DMS79 treated with DMSO at 0.1 percent for 48 hours (cell line): ENCODE results near the gene RFC3.
"Not testable (repeated sequence)": the region's sequence is repeated elsewhere in the genome, so short reads cannot be mapped to it uniquely, and the experiment has no call there.

ENCODE experiments used
- DNase-seq: peaks from one replicate; lab custom pipeline; 2025; lab: John Stamatoyannopoulos, UW

Gene RFC3, protein sequence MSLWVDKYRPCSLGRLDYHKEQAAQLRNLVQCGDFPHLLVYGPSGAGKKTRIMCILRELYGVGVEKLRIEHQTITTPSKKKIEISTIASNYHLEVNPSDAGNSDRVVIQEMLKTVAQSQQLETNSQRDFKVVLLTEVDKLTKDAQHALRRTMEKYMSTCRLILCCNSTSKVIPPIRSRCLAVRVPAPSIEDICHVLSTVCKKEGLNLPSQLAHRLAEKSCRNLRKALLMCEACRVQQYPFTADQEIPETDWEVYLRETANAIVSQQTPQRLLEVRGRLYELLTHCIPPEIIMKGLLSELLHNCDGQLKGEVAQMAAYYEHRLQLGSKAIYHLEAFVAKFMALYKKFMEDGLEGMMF

DNA sequence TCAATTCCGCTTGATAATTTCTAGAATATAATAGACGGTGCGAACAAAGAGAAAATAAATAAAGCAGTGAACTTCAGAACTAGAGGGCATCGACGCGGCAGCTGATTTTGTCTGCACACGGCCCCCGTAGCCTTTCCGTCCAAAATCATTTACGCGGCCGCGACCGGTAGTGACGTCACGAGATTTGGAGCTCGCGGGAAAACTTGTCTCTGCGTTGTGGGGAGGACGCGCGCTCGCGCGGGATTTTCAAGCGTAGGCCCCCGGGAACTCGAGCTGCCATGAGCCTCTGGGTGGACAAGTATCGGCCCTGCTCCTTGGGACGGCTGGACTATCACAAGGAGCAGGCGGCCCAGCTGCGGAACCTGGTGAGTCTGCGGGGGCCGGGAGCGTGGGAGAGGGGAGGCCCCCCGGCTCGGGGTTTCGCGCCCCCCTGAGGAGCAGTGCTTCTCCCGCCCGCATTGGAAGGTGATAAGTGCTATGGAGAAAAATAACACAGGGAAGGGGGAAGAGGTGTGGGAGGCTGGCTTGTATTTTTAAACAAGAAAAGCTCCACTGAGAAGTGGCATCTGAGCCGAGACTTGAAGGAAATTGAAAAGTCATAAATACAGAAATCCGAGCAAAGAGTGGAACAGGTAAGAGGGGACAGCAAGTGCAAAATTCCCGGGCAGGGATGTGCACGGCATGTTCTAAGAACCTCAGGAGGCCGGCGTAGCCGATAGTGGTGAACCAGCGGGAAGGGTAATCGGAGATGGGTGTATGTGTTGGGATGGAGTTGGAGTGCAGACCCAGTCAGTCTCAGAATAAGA, at the start of gene RFC3:
Gene RFC3, plus strand, starts transcription at position 249 of the 806 bp plus-strand sequence. Its CDS starts 30 bp downstream, at position 279.
- DNase-seq: peak; percentile 84

DNA sequence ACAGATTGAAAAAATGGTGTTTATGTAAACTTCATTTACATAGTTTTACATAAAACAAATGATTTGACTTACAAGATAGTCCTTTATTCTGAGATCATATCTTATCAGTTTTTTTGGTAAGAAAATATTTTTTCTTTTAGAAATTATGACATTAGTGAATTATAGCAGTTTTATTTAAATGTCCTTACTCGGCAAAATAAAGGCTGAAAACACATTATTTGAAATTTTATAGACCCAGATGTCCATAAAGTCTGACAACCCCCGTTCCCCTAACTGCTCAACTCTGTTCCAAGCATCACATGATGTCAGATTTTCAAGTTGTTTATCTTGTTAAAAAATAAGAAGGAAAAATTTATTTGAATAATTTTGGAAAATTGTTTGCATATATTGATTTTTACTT, 46.7 kb upstream of the RFC3 start:
- no peak for DNase-seq

GRCh38 chr13:33773790-33774462, 44.0 kb upstream of the RFC3 start:
- no peak for DNase-seq

GRCh38 chr13:33775339-33776108, 42.4 kb upstream of the RFC3 start:
- DNase-seq: peak; percentile 42

GRCh38 chr13:33776239-33776881, 41.6 kb upstream of the RFC3 start:
- no peak for DNase-seq

GRCh38 chr13:33782631-33783030, 35.3 kb upstream of the RFC3 start:
- no peak for DNase-seq

DNA sequence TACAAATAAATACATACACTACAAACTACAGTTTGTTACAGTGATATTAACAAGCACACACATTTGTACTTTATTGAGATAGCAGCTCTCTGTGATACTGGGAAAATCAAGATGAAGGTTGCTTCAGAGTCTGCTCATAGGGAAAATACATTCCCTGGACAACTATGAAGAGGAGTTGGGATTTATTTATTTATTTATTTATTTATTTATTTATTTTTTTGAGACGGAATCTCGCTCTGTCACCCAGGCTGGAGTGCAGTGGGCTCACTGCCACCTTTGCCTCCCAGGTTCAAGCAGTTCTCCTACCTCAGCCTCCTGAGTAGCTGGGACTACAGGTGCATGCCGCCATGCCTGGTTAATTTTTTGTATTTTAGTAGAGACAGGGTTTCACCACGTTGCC, 34.7 kb upstream of the RFC3 start:
- DNase-seq: not testable (repeated sequence)

GRCh38 chr13:33784738-33785137, 33.2 kb upstream of the RFC3 start:
- DNase-seq: no peak

DNA sequence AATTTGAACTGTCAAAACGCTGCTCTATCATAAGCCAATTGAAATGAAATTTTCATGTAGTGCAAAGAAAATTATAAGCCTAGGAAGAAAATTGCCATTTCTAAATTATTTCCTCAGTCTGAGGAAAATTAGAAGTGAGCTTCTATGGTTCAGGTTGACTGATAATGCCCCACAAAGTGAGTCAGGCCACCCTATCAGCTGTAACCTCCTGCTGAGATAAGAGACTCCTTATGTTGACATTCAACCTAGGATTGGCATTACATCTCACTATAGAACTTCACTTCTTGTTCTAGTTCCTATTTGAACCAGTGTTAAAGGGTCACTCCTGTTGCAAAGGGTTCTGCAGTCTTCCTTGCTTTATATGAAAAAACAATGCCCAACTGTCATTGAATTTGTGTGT, 32.6 kb upstream of the RFC3 start:
- no peak for DNase-seq

- no peak for DNase-seq
Observed at GRCh38 chr13:33787051-33787591, 30.8 kb upstream of the RFC3 start.

- no peak for DNase-seq
Observed at GRCh38 chr13:33789066-33789606, 28.8 kb upstream of the RFC3 start.

- DNase-seq: no peak
Observed at GRCh38 chr13:33789739-33790138, 28.2 kb upstream of the RFC3 start.

DNA sequence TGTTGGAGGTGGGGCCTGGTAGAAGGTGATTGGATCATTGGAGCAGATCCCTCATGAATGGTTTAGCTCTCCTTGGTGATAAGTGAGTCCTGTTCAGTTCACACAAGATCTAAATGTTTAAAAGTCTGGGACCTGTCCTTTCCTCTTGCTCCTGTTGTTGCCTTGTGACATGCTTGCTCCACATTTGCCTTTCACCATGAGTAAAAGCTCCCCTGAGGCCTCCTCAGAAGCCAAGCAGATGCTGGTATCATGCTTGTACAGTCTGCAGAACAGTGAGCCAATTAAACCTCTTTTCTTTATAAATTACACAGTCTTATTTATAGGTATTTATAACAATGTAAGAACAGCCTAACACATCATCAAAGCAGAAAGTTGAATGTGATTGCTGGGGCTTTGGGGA, 24.2 kb upstream of the RFC3 start:
- no peak for DNase-seq

DNA sequence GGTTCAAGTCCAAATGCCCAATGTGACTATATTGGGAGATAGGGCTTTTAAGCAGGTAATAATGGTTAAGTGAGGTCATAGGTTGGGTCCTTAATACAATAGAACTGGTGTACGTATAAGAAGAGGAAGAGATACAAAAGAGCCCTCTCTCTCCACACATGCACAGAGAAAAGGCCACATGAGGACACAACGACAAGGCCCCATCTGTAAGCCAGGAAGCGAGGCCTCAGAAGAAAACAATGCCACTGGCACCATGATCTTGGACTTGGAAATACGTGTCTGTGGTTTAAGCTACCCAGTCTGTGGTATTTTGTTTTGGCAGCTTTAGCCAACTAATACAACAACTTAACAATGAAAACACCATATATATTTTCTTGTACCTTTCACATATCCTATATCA, 23.4 kb upstream of the RFC3 start:
- no peak for DNase-seq

DNA sequence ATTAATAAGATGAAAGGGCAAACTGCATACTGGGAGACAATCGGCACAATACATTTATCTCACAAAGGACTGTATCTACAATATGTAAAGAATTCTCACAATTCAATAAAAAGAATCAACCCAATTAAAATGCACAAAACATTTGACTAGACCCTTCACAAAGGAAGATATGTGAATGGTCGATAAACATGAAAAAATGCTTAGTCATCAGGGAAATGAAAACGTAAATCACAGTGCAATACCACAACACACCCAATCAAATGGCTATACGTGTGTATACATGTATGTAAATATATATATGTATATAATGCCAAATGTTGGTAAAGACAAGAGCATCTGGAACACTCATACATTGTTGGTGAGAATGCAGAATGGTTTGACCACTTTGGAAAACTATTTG, 21.9 kb upstream of the RFC3 start:
- DNase-seq: no peak

- no peak for DNase-seq
Observed at GRCh38 chr13:33797622-33798021, 20.3 kb upstream of the RFC3 start.

GRCh38 chr13:33798023-33798422, 19.9 kb upstream of the RFC3 start:
- DNase-seq: no peak

- DNase-seq: no peak
Observed at GRCh38 chr13:33799950-33800592, 17.9 kb upstream of the RFC3 start.

DNA sequence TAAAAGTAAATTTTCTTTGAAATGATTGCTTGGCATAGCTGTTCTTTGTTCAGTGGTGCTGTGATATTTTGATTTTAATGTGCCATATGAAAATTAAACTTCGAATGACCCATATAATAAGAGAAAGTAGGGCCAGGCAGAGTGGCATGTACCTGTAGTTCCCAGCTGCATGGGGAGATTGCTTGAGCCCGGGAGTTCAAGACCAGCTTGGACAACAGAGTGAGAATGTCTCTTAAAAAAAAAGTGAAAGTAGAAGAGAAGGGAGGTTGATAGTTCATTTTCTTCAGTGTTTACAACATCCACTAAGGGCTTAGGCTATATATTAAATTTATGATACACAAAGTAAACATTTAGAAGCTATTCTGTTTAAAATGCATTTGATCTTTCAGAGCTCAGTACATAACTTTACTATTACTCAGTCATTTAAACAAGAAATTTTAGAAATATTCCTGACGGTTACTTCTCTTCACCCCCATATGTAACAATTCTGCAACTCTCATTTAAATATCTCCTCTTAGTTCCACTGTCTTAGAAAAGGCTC, 17.2 kb upstream of the RFC3 start:
- DNase-seq: no peak
